K562 (cell line): Measurements from ENCODE around the gene AGPAT4. TPM values are rescaled to one million over a fixed set of nuclear protein-coding genes. Genes with fewer than 3 reads are reported as not detected.

Source experiments
- ATAC-seq: fragments of 200-7000 bp; cut with Tn5 transposase; 3 replicates; pipeline ENCODE4 v1.9.1; 2020; ENCODE audit warnings: moderate library complexity
- BruUV-seq: library from RNA; stranded (reverse); fragments of 400-500 nt; replicated peaks from 2 replicates; lab custom pipeline; 2021; lab: Mats Ljungman, UMichigan
- CTCF ChIA-PET: fragments of 300-600 bp; formaldehyde crosslinking; extraction: SDS; loops from one replicate; lab custom pipeline; 2021; ENCODE audit warnings: low intra/inter-chr PET ratio; lab: Yijun Ruan, JAX
- POLR2A ChIA-PET: fragments of 300-600, 350-650 bp; sonication (Branson Sonifier 250); formaldehyde crosslinking; extraction: SDS; loops from one replicate; lab custom pipeline; 2021; ENCODE audit warnings: antibody characterized with exemption, inconsistent platforms; lab: Yijun Ruan, JAX
- DNase-seq, 4 experiments: peaks; one replicate each; pipeline versions ENCODE4 v3.0.0 to v3.0.0-alpha.2; 2011 to 2018; ENCODE audit warnings: low spot score in 3 of 4, mixed read lengths in 3 of 4; ENCODE audit errors: extremely low read depth in 1 of 4
- FAIRE-seq: peaks from 2 replicates; lab custom pipeline; 2011; peaks lifted over from hg19 to GRCh38; lab: Jason Lieb, UNC
- H2AFZ ChIP-seq: 2 replicates; pipeline ENCODE4 v1.6.0; 2011; ENCODE audit warnings: low read depth, low read length, control low read depth, inconsistent platforms
- H3K27ac ChIP-seq: fragments of 200-600 bp; 3 replicates; pipeline ENCODE4 v1.8.0; 2011; ENCODE audit warnings: low read depth, mild to moderate bottlenecking, control low read depth, inconsistent platforms, low read length, moderate library complexity, mixed read lengths; ENCODE audit errors: extremely low read depth
- H3K27me3 ChIP-seq, 2 experiments: fragments of 300-600 bp in 1 of 2; 2 replicates in 1 of 2; 3 replicates in 1 of 2; pipeline versions ENCODE4 v1.6.0 to v1.8.0; 2011; ENCODE audit warnings: inconsistent platforms in 2 of 2, low read length in 2 of 2, mild to moderate bottlenecking in 1 of 2, mixed read lengths in 1 of 2, moderate library complexity in 1 of 2; ENCODE audit not compliant: control insufficient read depth in 2 of 2, insufficient read depth in 2 of 2
- H3K36me3 ChIP-seq: fragments of 300-600 bp; 3 replicates; pipeline ENCODE4 v1.8.0; 2011; ENCODE audit warnings: mild to moderate bottlenecking, low read length, inconsistent platforms; ENCODE audit not compliant: control insufficient read depth, insufficient read depth
- H3K4me1 ChIP-seq, 2 experiments: fragments of 200-600 bp in 1 of 2; replicated peaks in 1 of 2; 2 replicates in 1 of 2; 3 replicates in 1 of 2; pipeline versions ENCODE4 v1.5.1 to v1.8.0; 2011; ENCODE audit warnings: inconsistent platforms in 2 of 2, low read length in 2 of 2, mild to moderate bottlenecking in 1 of 2, mixed read lengths in 1 of 2, moderate library complexity in 1 of 2; ENCODE audit not compliant: control insufficient read depth in 2 of 2, insufficient read depth in 2 of 2
- H3K4me2 ChIP-seq: 2 replicates; pipeline ENCODE4 v1.6.1; 2011; ENCODE audit warnings: low read length, control low read depth, inconsistent platforms, mixed read lengths; ENCODE audit not compliant: insufficient read depth
- H3K4me3 ChIP-seq: fragments of 200-600 bp; sonication (generic), shearing (Covaris generic); 2 replicates; pipeline ENCODE4 v1.5.1; 2016; ENCODE audit warnings: control low read depth, inconsistent platforms
- H3K79me2 ChIP-seq: fragments of 200-600 bp; 3 replicates; pipeline ENCODE4 v1.8.0; 2011; ENCODE audit warnings: low read length, inconsistent platforms; ENCODE audit not compliant: control insufficient read depth, insufficient read depth
- H3K9ac ChIP-seq, 2 experiments: 2 replicates each; pipeline versions ENCODE4 v1.6.0 to v1.6.1; 2011; ENCODE audit warnings: low read depth in 2 of 2, low read length in 2 of 2, control low read depth in 1 of 2, inconsistent platforms in 1 of 2, mild to moderate bottlenecking in 1 of 2, mixed read lengths in 1 of 2; ENCODE audit not compliant: insufficient read depth in 1 of 2
- H3K9me1 ChIP-seq: one replicate; pipeline ENCODE4 v1.6.0; 2011; ENCODE audit warnings: inconsistent platforms, mild to moderate bottlenecking, low read length, moderate library complexity; ENCODE audit not compliant: control insufficient read depth, insufficient read depth
- H3K9me3 ChIP-seq: replicated peaks from 2 replicates; pipeline ENCODE4 v1.5.1; 2011; ENCODE audit warnings: low read depth, low read length, inconsistent platforms; ENCODE audit not compliant: control insufficient read depth, insufficient read depth
- H4K20me1 ChIP-seq: replicated peaks from 2 replicates; pipeline ENCODE4 v1.6.1; 2011; ENCODE audit warnings: low read length, inconsistent platforms, mixed read lengths; ENCODE audit not compliant: control insufficient read depth, insufficient read depth
- CBFB ChIP-seq: sonication (generic); formaldehyde crosslinking; IDR thresholded peaks from 2 replicates; pipeline ENCODE4 v1.4.0; 2020; ENCODE audit warnings: mild to moderate bottlenecking, missing genetic modification reagents
- HEY1 ChIP-seq: fragments of 250-450 bp; sonication (Bioruptor Pico); IDR thresholded peaks from 2 replicates; pipeline ENCODE4 v1.5.0; 2020; ENCODE audit warnings: mild to moderate bottlenecking, moderate library complexity, borderline replicate concordance
- HOMEZ ChIP-seq: fragments of 250-450 bp; sonication (Bioruptor Pico); IDR thresholded peaks from 2 replicates; pipeline ENCODE4 v1.4.0; 2020; ENCODE audit warnings: mild to moderate bottlenecking, moderate library complexity
- POLR2B ChIP-seq: fragments of 450-650 bp; IDR thresholded peaks from 2 replicates; pipeline ENCODE4 v1.6.1; 2018; ENCODE audit warnings: low read depth; ENCODE audit not compliant: partially characterized antibody
- RBM14 ChIP-seq: fragments of 200-400 bp; formaldehyde crosslinking; IDR thresholded peaks from 2 replicates; pipeline ENCODE4 v1.6.1; 2018; ENCODE audit warnings: low read depth, mild to moderate bottlenecking, low read length, moderate library complexity, borderline replicate concordance; ENCODE audit not compliant: insufficient read depth
- SETDB1 ChIP-seq: IDR thresholded peaks from one replicate; pipeline ENCODE4 v1.6.1; 2012; ENCODE audit warnings: low read length, control low read depth, inconsistent platforms
- SREBF2 ChIP-seq: sonication (generic); formaldehyde crosslinking; IDR thresholded peaks from 2 replicates; pipeline ENCODE4 v1.4.0; 2020; ENCODE audit warnings: mild to moderate bottlenecking, missing genetic modification reagents
- TCF7 ChIP-seq: sonication (generic); IDR thresholded peaks from 2 replicates; pipeline ENCODE4 v1.6.1; 2016; ENCODE audit warnings: antibody characterized with exemption, borderline replicate concordance
- ZNF140 ChIP-seq: fragments of 250-450 bp; sonication (Bioruptor Pico); IDR thresholded peaks from 2 replicates; pipeline ENCODE4 v1.8.0; 2021; ENCODE audit warnings: moderate library complexity, mild to moderate bottlenecking, inconsistent platforms
- ZNF274 ChIP-seq: IDR thresholded peaks from 2 replicates; pipeline ENCODE4 v1.6.1; 2011; ENCODE audit warnings: low read depth, mild to moderate bottlenecking, low read length, moderate library complexity, borderline replicate concordance
- ZNF354B ChIP-seq: fragments of 250-450 bp; sonication (Bioruptor Pico); IDR thresholded peaks from 2 replicates; pipeline ENCODE4 v1.4.0; 2020
- ZNF717 ChIP-seq: fragments of 250-450 bp; sonication (Bioruptor Pico); IDR thresholded peaks from 2 replicates; pipeline ENCODE4 v1.5.0; 2021
- ZNF740 ChIP-seq, 3 experiments: fragments of 200-800 bp in 1 of 3; sonication (Bioruptor generic) in 1 of 3; sonication (generic) in 1 of 3; formaldehyde crosslinking in 1 of 3; IDR thresholded peaks; 2 replicates each; pipeline versions ENCODE4 v1.6.1 to v1.8.0; 2016 to 2022; ENCODE audit warnings: mild to moderate bottlenecking in 2 of 3, missing compliant biosample characterization in 2 of 3, missing genetic modification characterization in 2 of 3, missing genetic modification reagents in 1 of 3
- WGBS: fragments of 100-300 bp; shearing (Covaris generic); methylation state at CpG from one replicate; pipeline ENCODE4 v1.1.6; 2016; ENCODE audit warnings: low coverage, mixed read lengths; ENCODE audit not compliant: insufficient coverage; ENCODE audit errors: missing lambda C conversion rate; 5-methylcytosine and 5-hydroxymethylcytosine counted together
- in situ Hi-C: fragments of 300-500 bp; cut with MboI; formaldehyde crosslinking; loops from 4 replicates; pipeline ENCODE4 v1.15.0; 2018; ENCODE audit warnings: inconsistent platforms, mixed read lengths
- intact Hi-C: fragments of 100-400 bp; cut with micrococcal nuclease; formaldehyde crosslinking; loops from 2 replicates; pipeline ENCODE4 v1.14.2; 2022
- polyA plus RNA-seq, 8 experiments: library from polyadenylated mRNA; depleted of rRNA in 4 of 8; stranded (reverse) in 5 of 8; unstranded in 3 of 8; fragments of >200 nt; fragmentation: Nextera tagmentation in 2 of 8; fragmentation: Illumina TruSeq in 1 of 8; extraction: Ambion mirVana in 2 of 8; extraction: Trizol in 1 of 8; gene quantifications; 2 replicates each; pipeline versions ENCODE4 v1.2.1 to v1.2.3, GENCODE V29; 2011 to 2014; ENCODE audit warnings: inconsistent platforms in 1 of 8, missing spikeins in 1 of 8
- total RNA-seq, 7 experiments: library from RNA; depleted of rRNA in 6 of 7; stranded (reverse); fragments of >200 nt in 6 of 7; fragmentation: Illumina TruSeq in 2 of 7; extraction: Trizol in 2 of 7; gene quantifications; 2 replicates each; pipeline versions ENCODE4 v1.2.1 to v1.2.3, GENCODE V29; 2011 to 2021; ENCODE audit warnings: low replicate concordance in 1 of 7

AGPAT4 gene
- total and polyA plus RNA-seq, 9 of the 15 experiments (the other 6 are each of a cell fraction or from before 2014, with no cell fraction given) = 2.2 to 15.0 (median 5.7) TPM

GRCh38 chr6:161133963-161134362, 139.9 kb downstream of the AGPAT4 start:
- POLR2A ChIA-PET = interaction anchor here (1.0 to 2.5 kb wide), 7 partner anchors 10 to 142 kb away, joined by 3 to 7 read pairs (median 6); no protein-coding TSS in a partner anchor
- ATAC-seq (no peak), DNase-seq (no peak), FAIRE-seq (no peak)
- in situ Hi-C loops = no loop called here
- H3K36me3 ChIP-seq = peaks cover 24% of the 10 kb centered on the region
- no TSS peak for BruUV-seq
- H3K9ac ChIP-seq = no peak overlapping the region
- CTCF ChIA-PET = no interaction called here
- H3K27me3 ChIP-seq = no peaks in the 10 kb centered on the region
- TF ChIP-seq POLR2B (peak; percentile 10), ZNF140 (CRISPR knock-in tag) (no peak)
- no peaks in the 10 kb centered on the region for H3K79me2 ChIP-seq
- no peak overlapping the region for H3K4me3 ChIP-seq
- 84% methylated on average over 9 of the region's 9 CpGs for WGBS
- no peak overlapping the region for H2AFZ ChIP-seq
- H3K9me1 ChIP-seq = no peaks in the 10 kb centered on the region
- H3K4me1 ChIP-seq = peaks cover 0 to 10% of the 10 kb centered on the region in 2 experiments; a peak in 2 of 5 replicates
- H3K27ac ChIP-seq = no peak overlapping the region
- intact Hi-C loops = no loop called here
- no peaks in the 10 kb centered on the region for H4K20me1 ChIP-seq
- H3K9me3 ChIP-seq = no peaks in the 10 kb centered on the region
- H3K4me2 ChIP-seq = no peak overlapping the region

- Histone ChIP-seq H3K4me1 (peaks cover 0 to 6% of the 10 kb centered on the region in 2 experiments; a peak in 1 of 5 replicates), H3K27ac (no peak overlapping the region), H3K36me3 (peaks cover 36% of the 10 kb centered on the region), H3K79me2 (no peaks in the 10 kb centered on the region), H2AFZ (no peak overlapping the region), H3K4me3 (no peak overlapping the region), H3K9me1 (no peaks in the 10 kb centered on the region), H3K9me3 (no peaks in the 10 kb centered on the region), H3K27me3 (no peaks in the 10 kb centered on the region), H3K4me2 (no peak overlapping the region), H3K9ac (0 out of 4 replicates have a peak overlapping the region, but pooled peaks of 1 of the 2 experiments have one; percentile 8), H4K20me1 (no peaks in the 10 kb centered on the region)
- intact Hi-C loops (no loop called here), in situ Hi-C loops (no loop called here)
- no TSS peak for BruUV-seq
- FAIRE-seq = no peak
- ATAC-seq = no peak
- no peak for DNase-seq
- ChIA-PET POLR2A (interaction anchor here (0.8 to 2.5 kb wide), 6 partner anchors 9 to 120 kb away, joined by 3 to 7 read pairs (median 6); no protein-coding TSS in a partner anchor), CTCF (no interaction called here)
- 96% methylated on average over 11 of the region's 11 CpGs for WGBS
- 0 out of 2 replicates have a peak, but pooled peaks have one; percentile 15 for TF ChIP-seq SREBF2 (CRISPR knock-in tag)
- no peak for TF ChIP-seq RBM14
- 0 out of 2 replicates have a peak, but pooled peaks have one; percentile 30 for TF ChIP-seq CBFB (CRISPR knock-in tag)
- peak; percentile 56 for TF ChIP-seq SETDB1
- no peak for TF ChIP-seq TCF7
- no peak for TF ChIP-seq ZNF354B
- no peak for TF ChIP-seq HEY1 (CRISPR knock-in tag)
- TF ChIP-seq ZNF740 (CRISPR knock-in tag; IDR thresholded peaks at IDR 0.05) = no peak
- TF ChIP-seq ZNF740 (tag; IDR thresholded peaks at IDR 0.05) = no peak
- TF ChIP-seq ZNF717 (CRISPR knock-in tag) = no peak
- TF ChIP-seq ZNF274 = no peak
- no peak for TF ChIP-seq HOMEZ (CRISPR knock-in tag)
These were observed 141.5 kb downstream of the AGPAT4 start for GRCh38 chr6:161132384-161132783.
